GM18508 (cell line): Measurements from ENCODE around the gene SENP7.
"Not testable (repeated sequence)": the region's sequence is repeated elsewhere in the genome, so short reads cannot be mapped to it uniquely, and the experiment has no call there.

ENCODE experiments used
- ATAC-seq: cut with Tn5 transposase; IDR thresholded peaks from one replicate; pipeline ENCODE4 v1.9.1; 2021; ENCODE audit warnings: moderate number of reproducible peaks; ENCODE audit not compliant: insufficient read depth, unreplicated experiment

SENP7 gene

GRCh38 chr3:101458387-101458786 lies 54.6 kb downstream of the SENP7 start:
- ATAC-seq, result no peak

GRCh38 chr3:101454629-101455028 lies 58.4 kb downstream of the SENP7 start:
- ATAC-seq, result no peak

GRCh38 chr3:101453961-101454360 lies 59.1 kb downstream of the SENP7 start:
- ATAC-seq, result no peak

- ATAC-seq, result not testable (repeated sequence)
Measured at GRCh38 chr3:101438641-101439040, 74.4 kb downstream of the SENP7 start.

- no peak for ATAC-seq
Measured at GRCh38 chr3:101433652-101434051, 79.4 kb downstream of the SENP7 start.

- ATAC-seq, result no peak
Measured at GRCh38 chr3:101423984-101424888, 88.8 kb downstream of the SENP7 start.

GRCh38 chr3:101418851-101419250 lies 94.2 kb downstream of the SENP7 start:
- ATAC-seq, result no peak

- ATAC-seq, result no peak
Measured at GRCh38 chr3:101414121-101414520, 98.9 kb downstream of the SENP7 start.

- ATAC-seq, result no peak
Measured at GRCh38 chr3:101413656-101414055, 99.4 kb downstream of the SENP7 start.

- no peak for ATAC-seq
Measured at GRCh38 chr3:101391413-101391950, 121.5 kb downstream of the SENP7 start.

GRCh38 chr3:101388706-101389105 lies 124.3 kb downstream of the SENP7 start:
- no peak for ATAC-seq

GRCh38 chr3:101387351-101387750 lies 125.7 kb downstream of the SENP7 start:
- ATAC-seq, result no peak

- no peak for ATAC-seq
Measured at GRCh38 chr3:101384426-101384825, 128.6 kb downstream of the SENP7 start.

GRCh38 chr3:101383656-101384055 lies 129.4 kb downstream of the SENP7 start:
- ATAC-seq, result no peak

- no peak for ATAC-seq
Measured at GRCh38 chr3:101383156-101383575, 129.8 kb downstream of the SENP7 start.

- ATAC-seq, result no peak
Measured at GRCh38 chr3:101381809-101382208, 131.2 kb downstream of the SENP7 start.

- ATAC-seq, result peak; percentile 92
Measured at GRCh38 chr3:101379658-101380376, 133.2 kb downstream of the SENP7 start.

GRCh38 chr3:101377796-101378195 lies 135.2 kb downstream of the SENP7 start:
- no peak for ATAC-seq

- ATAC-seq, result no peak
Measured at GRCh38 chr3:101377209-101377608, 135.8 kb downstream of the SENP7 start.

GRCh38 chr3:101375586-101375985 lies 137.4 kb downstream of the SENP7 start:
- no peak for ATAC-seq

GRCh38 chr3:101362406-101362805 lies 150.6 kb downstream of the SENP7 start:
- no peak for ATAC-seq
